HEK293T (cell line): ENCODE measurements around the gene LRP8.

Experiments used
- CTCF ChIA-PET: fragments of 350-600 bp; formaldehyde crosslinking; extraction: SDS; loops from one replicate; lab custom pipeline; 2021; ENCODE audit warnings: antibody characterized with exemption, inconsistent platforms; lab: Yijun Ruan, JAX
- POLR2A ChIA-PET: fragments of 350-600 bp; formaldehyde crosslinking; extraction: SDS; loops from one replicate; lab custom pipeline; 2020; ENCODE audit warnings: antibody characterized with exemption, inconsistent platforms; lab: Yijun Ruan, JAX
- DNase-seq: peaks from one replicate; pipeline ENCODE4 v3.0.0; 2012; ENCODE audit warnings: mixed read lengths; ENCODE audit errors: extremely low spot score
- ARNT ChIP-seq: fragments of 450-650 bp; IDR thresholded peaks from 2 replicates; pipeline ENCODE4 v1.6.1; 2017; ENCODE audit warnings: mild to moderate bottlenecking
- BHLHE40 ChIP-seq: fragments of 450-650 bp; IDR thresholded peaks from 2 replicates; pipeline ENCODE4 v1.6.1; 2016; ENCODE audit warnings: mild to moderate bottlenecking, moderate library complexity, borderline replicate concordance
- CTBP1 ChIP-seq: fragments of 450-650 bp; IDR thresholded peaks from 2 replicates; pipeline ENCODE4 v1.6.1; 2016; ENCODE audit warnings: borderline replicate concordance
- ELF4 ChIP-seq: fragments of 450-650 bp; IDR thresholded peaks from 2 replicates; pipeline ENCODE4 v1.6.1; 2017; ENCODE audit warnings: antibody characterized with exemption
- FOXA1 ChIP-seq: fragments of 450-650 bp; IDR thresholded peaks from 2 replicates; pipeline ENCODE4 v1.6.1; 2016; ENCODE audit warnings: mild to moderate bottlenecking
- FOXK2 ChIP-seq: fragments of 450-650 bp; IDR thresholded peaks from 2 replicates; pipeline ENCODE4 v1.6.1; 2016; ENCODE audit warnings: mild to moderate bottlenecking
- FOXM1 ChIP-seq: fragments of 450-650 bp; IDR thresholded peaks from 2 replicates; pipeline ENCODE4 v1.6.1; 2017; ENCODE audit warnings: mild to moderate bottlenecking, borderline replicate concordance
- HDGF ChIP-seq: fragments of 450-650 bp; IDR thresholded peaks from 2 replicates; pipeline ENCODE4 v1.6.1; 2017; ENCODE audit warnings: antibody characterized with exemption, borderline replicate concordance
- L3MBTL2 ChIP-seq: fragments of 450-650 bp; conservative IDR thresholded peaks from 2 replicates; pipeline ENCODE4 v1.6.1; 2016; ENCODE audit warnings: mild to moderate bottlenecking
- LEF1 ChIP-seq: fragments of 450-650 bp; IDR thresholded peaks from 2 replicates; pipeline ENCODE4 v1.6.1; 2017; ENCODE audit warnings: mild to moderate bottlenecking, borderline replicate concordance
- NFRKB ChIP-seq: fragments of 450-650 bp; IDR thresholded peaks from 2 replicates; pipeline ENCODE4 v1.6.1; 2016; ENCODE audit warnings: mild to moderate bottlenecking, moderate library complexity
- SP1 ChIP-seq: fragments of 450-650 bp; IDR thresholded peaks from 2 replicates; pipeline ENCODE4 v1.6.1; 2017
- SUZ12 ChIP-seq: fragments of 450-650 bp; IDR thresholded peaks from 2 replicates; pipeline ENCODE4 v1.6.1; 2016; ENCODE audit warnings: mild to moderate bottlenecking
- TARDBP ChIP-seq: fragments of 450-650 bp; IDR thresholded peaks from 2 replicates; pipeline ENCODE4 v1.6.1; 2016
- ZNF384 ChIP-seq: fragments of 450-650 bp; IDR thresholded peaks from 2 replicates; pipeline ENCODE4 v1.6.1; 2016
- TF ChIP-seq, protein P1 (sequence below): fragments of 450-650 bp; IDR thresholded peaks from 2 replicates; pipeline ENCODE4 v1.6.1; 2016

Gene LRP8

DNA sequence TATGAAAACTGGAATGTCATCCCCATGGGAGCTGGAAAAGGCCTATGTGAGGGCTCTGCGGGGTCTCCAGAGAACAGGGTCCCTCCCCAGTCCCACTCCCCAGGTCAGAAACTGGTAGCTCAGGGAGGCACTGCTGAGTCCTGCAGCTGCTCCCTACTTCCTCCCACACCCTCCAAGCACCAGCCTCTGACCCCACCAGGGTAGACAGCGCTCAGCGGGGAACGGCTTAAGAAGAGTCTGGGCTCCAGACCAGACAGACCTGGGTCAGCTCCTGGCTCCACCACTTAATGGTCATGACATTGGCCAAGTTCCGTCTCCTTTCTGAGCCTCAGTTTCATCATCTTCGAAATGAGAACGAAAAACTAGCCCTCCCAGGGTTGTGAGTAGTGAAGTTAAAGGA is 7.2 kb downstream of the LRP8 start:
- TF ChIP-seq CTBP1, result no peak
- TF ChIP-seq LEF1, result no peak
- no peak for TF ChIP-seq ELF4
- TF ChIP-seq L3MBTL2, result no peak
- TF ChIP-seq FOXA1, result no peak
- TF ChIP-seq FOXK2, result no peak
- TF ChIP-seq FOXM1, result no peak
- TF ChIP-seq TARDBP, result no peak
- TF ChIP-seq, protein P1, sequence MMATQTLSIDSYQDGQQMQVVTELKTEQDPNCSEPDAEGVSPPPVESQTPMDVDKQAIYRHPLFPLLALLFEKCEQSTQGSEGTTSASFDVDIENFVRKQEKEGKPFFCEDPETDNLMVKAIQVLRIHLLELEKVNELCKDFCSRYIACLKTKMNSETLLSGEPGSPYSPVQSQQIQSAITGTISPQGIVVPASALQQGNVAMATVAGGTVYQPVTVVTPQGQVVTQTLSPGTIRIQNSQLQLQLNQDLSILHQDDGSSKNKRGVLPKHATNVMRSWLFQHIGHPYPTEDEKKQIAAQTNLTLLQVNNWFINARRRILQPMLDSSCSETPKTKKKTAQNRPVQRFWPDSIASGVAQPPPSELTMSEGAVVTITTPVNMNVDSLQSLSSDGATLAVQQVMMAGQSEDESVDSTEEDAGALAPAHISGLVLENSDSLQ, result no peak
- TF ChIP-seq ZNF384, result no peak
- no peak for TF ChIP-seq HDGF
- no peak for TF ChIP-seq SP1
- TF ChIP-seq NFRKB, result no peak
- no peak for TF ChIP-seq BHLHE40
- no peak for TF ChIP-seq SUZ12
- no peak for TF ChIP-seq ARNT
- POLR2A ChIA-PET, result no interaction called here
- no peak for DNase-seq
- CTCF ChIA-PET, result interaction anchor here (0.6 kb wide), 1 partner anchor 1675 kb away, joined by 3 read pairs; no protein-coding TSS in a partner anchor

DNA sequence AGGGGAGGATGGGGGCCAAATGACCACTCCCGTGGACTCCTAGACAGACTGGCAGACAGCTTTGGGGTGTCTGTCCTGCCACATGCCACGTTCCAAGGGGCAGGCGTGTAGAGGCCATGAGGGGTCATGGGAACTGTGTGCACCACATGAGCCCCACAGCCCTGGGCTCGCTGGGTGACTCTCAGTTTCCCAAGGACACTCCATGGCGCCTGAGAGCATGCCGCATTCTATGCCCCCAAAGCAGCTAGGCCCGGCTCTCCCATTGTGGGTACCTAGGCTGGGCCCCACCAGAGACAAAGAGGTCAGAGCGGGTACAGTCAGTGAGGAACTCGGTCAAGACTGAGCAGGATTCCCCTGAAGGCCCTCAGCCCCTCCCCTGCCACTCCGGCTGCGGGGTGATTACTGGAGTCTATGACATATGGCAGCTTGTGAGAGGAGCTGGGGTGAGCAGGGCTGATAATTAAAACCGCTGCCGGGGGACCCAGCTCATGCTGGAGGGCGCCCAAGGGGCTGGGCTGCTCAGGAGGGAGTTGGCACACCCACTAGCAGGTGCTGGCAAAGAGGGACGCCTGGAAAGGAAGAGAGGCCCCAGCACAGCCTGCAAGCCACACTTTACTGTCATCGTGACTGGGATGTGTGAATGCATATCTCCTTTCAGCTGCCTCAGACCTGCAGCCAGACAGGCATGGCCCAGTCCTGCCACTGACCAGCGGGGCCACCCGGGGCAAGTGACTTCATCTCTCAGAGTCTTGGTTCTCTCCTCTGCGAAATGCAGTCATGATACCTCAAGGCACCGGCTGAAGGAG is 8.4 kb downstream of the LRP8 start:
- POLR2A ChIA-PET, result no interaction called here
- CTCF ChIA-PET, result interaction anchor here (0.6 kb wide), 1 partner anchor 616 kb away, joined by 3 read pairs; no protein-coding TSS in a partner anchor
- no peak for DNase-seq
- TF ChIP-seq TARDBP (no peak), SUZ12 (no peak), CTBP1 (no peak), FOXM1 (no peak), SP1 (no peak), L3MBTL2 (no peak), FOXK2 (no peak), NFRKB (no peak), FOXA1 (no peak), ZNF384 (no peak), ARNT (no peak), HDGF (no peak), ELF4 (no peak), BHLHE40 (no peak), LEF1 (no peak)
- TF ChIP-seq, protein P1, result no peak

DNA sequence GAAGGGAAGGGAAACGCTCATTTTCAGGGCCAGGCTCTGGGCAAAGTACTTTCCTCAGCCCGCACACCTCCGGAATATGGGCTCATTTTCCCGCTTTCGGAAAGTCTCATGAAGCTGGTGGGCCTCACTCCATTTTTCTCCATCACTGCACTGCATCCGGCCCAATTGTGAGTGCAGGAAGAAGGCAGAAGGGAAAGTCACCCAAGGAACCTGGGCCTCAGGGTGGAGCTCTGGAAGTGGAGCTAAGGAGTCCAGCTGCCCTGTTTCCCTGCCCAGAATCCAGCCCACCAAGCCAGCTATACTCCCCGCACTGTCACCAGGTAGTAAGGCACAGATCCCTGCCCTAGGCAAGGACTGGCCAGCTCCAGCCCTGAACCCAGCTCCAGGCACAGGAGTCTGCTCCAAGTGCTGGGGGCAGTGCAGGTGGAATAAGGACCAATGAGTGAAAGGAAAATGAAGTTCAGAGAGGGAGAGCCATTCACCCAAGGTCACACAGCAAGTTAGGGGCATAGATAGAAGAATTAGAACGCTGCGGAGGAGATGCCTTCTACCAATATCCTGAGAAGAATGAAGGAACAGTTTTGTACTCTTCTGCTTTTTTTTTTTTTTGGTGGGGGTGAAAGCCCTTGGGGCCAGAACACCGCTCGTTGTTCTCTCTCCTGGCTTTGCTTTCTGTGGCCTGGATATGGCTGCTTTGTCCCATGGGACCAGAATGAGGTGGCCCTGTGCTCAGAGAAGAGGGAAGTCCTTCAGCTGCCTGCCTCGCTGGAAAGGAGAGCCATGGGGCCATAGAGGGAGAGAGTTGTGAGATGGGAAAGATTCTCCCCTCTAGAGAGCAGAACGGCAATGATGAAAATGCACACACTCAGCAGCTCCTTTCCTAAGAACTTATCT is 10.0 kb downstream of the LRP8 start:
- ChIA-PET CTCF (no interaction called here), POLR2A (no interaction called here)
- no peak for TF ChIP-seq ELF4
- TF ChIP-seq SUZ12, result no peak
- no peak for TF ChIP-seq TARDBP
- no peak for DNase-seq

DNA sequence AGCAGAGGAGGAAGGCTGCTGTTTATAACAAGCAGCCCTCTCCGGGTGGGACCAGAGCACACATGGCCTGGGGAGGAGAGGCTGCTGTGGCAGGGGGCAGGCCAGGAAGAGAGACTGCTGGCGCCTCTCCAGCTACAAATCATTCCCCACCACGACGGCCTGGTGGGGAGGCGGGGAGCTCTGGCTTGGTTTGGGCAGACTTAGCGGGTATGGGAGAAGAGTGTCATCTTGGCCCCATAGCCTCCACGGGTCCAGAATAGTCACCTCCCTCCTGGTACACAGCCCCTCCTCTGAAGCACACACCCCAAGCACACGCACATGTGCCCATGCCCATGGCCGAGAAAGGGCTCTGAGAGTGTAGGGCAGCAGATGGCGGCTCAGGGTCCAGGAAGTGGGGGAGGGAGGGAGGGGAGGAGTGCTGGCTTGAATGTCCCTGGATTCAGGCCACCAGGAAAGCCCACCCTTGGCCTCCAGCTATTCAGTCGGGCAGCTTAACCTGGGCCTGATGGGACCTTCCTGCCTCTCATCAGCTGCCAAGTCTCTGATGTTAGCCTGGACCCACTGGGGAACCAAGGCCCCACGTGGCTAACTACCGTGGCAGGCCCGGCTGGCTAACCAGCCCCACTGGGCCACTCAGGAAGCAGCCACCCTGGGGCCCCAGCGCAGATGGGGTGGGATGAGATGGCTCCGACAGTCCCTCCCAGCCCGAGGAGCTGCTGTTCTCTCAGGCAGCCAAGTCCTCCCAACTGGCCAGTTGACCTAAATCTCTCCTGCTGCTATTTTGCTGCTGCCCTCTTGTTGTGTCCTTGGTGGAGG is 10.9 kb downstream of the LRP8 start:
- ChIA-PET POLR2A (interaction anchor here (1.2 kb wide), 1 partner anchor 8 kb away, joined by 3 read pairs; no protein-coding TSS in a partner anchor), CTCF (interaction anchor here (0.6 kb wide), 1 partner anchor 601 kb away, joined by 7 read pairs; no protein-coding TSS in a partner anchor)
- peak; percentile 21 for DNase-seq
- TF ChIP-seq, protein P1, result peak; percentile 49; the same call in 1 of the 2 replicates
- no peak for TF ChIP-seq SUZ12

DNA sequence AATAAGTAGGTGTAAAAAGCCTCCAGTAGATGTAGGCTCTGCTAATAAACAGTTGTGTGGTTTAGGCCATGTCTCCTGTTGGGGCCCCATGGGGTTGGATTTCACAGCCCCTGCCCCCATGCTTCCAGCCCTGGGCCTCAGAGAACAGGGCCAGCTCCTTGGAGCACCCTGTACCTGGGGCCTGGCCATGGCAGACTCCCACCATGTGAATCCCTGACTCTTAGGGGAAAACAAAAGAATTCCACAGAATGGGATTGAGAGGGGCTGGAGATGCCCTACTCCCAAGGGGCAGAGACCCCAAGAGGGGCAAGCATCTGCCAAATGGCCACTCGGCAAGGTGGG is 11.5 kb downstream of the LRP8 start:
- DNase-seq, result no peak
- ChIA-PET POLR2A (interaction anchor here (0.8 to 1.2 kb wide), 2 partner anchors 8 to 10 kb away, joined by 3 read pairs; no protein-coding TSS in a partner anchor), CTCF (interaction anchor here (0.6 kb wide), 1 partner anchor 601 kb away, joined by 7 read pairs; no protein-coding TSS in a partner anchor)
- TF ChIP-seq FOXM1 (no peak), TARDBP (no peak), ARNT (no peak), BHLHE40 (no peak), SP1 (no peak)
- TF ChIP-seq, protein P1, result no peak
